ENCODE results near the gene DYSF.

- no peak for TF ChIP-seq ZNF384 (IDR thresholded peaks at IDR 0.05)
- TF ChIP-seq SUZ12 (IDR thresholded peaks at IDR 0.05): no peak
- TF ChIP-seq PKNOX1 (IDR thresholded peaks at IDR 0.05): no peak
- TF ChIP-seq FOXA1 (IDR thresholded peaks at IDR 0.05): no peak
- TF ChIP-seq ARNT (IDR thresholded peaks at IDR 0.05): no peak
- TF ChIP-seq FOXM1 (IDR thresholded peaks at IDR 0.05; ENCODE audit: borderline replicate concordance): no peak
Observed at GRCh38 chr2:71671895-71672825, 218.8 kb downstream of the DYSF start.
